A172 (cell line): Measurements from ENCODE around the gene POP7. TPM values are rescaled to one million over a fixed set of nuclear protein-coding genes. Genes with fewer than 3 reads are reported as not detected.
"Not testable (repeated sequence)": the region's sequence is repeated elsewhere in the genome, so short reads cannot be mapped to it uniquely, and the experiment has no call there.

Source experiments
- DNase-seq: peaks from one replicate; pipeline ENCODE4 v3.0.0-alpha.2; 2015; ENCODE audit warnings: low spot score
- total RNA-seq: library from RNA; depleted of rRNA; stranded (reverse); fragments of >200 nt; shearing (Covaris generic); gene quantifications from 2 replicates; pipeline ENCODE4 v1.2.3, GENCODE V29; 2014; rRNA removed

Gene POP7
- total RNA-seq, 1 experiment from 2014 or later: 76.9 TPM

- no peak for DNase-seq
These were observed 17.9 kb downstream of the POP7 start for GRCh38 chr7:100723732-100724275.

DNA sequence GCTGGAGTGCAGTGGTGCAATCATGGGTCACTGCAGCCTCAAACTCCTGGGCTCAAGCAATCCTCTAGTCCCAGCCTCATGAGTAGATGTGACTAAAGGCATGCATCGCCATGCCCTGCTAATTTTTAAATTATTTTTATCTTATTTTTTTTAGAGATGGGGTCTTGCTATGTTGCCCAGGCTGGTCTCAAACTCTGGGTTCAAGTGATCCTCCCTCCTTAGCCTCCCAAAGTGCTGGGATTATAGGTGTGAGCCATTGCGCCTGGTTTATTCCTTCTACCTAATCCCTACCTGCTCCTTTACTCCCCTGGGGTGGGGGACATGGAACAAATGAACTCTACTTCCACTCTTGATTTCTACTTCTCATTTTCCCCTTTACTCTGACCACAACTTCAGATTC is 18.4 kb downstream of the POP7 start:
- DNase-seq: not testable (repeated sequence)

- peak; percentile 25 for DNase-seq
These were observed 21.3 kb downstream of the POP7 start for GRCh38 chr7:100726996-100727761.

DNA sequence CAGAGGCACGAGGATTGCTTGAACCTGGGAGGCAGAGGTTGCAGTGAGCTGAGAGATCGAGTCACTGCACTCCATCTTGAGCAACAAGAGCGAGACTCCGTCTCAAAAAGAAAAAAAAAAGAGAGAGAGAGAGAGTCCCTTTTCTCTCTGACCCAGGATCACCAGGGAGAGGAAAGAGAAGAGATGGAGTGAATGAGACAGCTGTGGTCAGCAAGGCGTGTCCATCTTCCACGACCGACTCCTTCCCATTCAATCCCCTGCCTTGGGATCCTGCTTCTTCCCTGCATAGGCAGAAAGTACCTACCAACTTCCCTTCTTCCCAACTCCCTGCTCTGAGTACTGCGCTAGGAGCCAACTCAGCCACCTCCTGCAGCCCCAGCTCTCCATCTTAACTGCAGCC is 22.3 kb downstream of the POP7 start:
- DNase-seq: no peak

DNA sequence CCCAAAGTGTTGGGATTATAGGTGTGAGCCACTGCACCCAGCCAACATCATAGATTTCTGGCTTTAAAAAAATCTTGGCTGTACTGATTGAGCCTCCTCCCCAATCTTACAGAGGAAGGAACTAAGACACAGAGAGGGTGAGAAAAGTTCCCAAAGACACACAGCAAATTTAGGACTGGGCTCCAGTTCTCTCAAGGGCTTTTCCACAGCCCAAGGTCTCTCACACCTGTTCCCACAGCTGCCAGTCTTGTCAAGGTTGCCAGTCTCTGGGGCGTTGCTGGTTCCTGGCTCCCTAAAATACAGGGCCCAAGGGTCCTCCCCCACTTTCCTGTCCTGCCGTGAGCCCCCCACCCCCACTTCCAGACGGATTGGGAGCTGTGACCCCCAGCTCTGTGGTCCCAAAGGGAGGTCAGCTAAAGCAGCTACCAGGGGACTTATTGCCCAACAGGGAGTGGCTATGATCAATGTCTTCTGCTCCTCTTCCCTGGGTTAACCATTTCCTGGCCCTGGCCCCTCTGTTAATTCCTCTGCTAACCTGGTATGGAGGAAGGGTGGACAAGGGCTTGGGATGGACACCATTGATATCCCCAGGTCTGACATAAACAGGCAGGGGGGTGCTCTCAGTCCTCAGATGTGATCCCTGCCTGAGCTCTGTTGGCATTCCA is 24.3 kb downstream of the POP7 start:
- no peak for DNase-seq

GRCh38 chr7:100731937-100732636 is 26.2 kb downstream of the POP7 start:
- no peak for DNase-seq

DNA sequence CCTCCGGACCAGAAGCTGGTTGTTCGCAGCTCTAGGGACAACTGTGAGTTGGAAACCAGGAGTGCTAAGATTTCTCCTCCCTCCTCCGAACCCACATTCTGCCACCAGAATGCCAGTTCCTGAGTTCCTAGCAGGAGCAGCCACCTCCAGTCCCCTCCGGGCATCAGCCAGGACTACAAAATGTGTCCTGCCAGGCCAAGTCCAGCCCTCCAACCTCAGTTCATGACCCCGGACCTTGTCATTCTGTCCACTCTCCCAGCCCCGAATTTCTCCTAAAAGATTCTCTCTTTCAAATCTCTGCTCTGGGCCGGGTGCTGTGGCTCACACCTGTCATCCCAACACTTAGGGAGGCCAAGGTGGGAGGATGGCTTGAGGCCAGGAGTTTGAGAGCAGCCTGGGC is 29.8 kb downstream of the POP7 start:
- no peak for DNase-seq

- DNase-seq: no peak
These were observed 30.8 kb downstream of the POP7 start for GRCh38 chr7:100736671-100737070.

GRCh38 chr7:100739934-100740333 is 34.0 kb downstream of the POP7 start:
- no peak for DNase-seq

- no peak for DNase-seq
These were observed 38.7 kb downstream of the POP7 start for GRCh38 chr7:100744605-100745004.

GRCh38 chr7:100745184-100745583 is 39.3 kb downstream of the POP7 start:
- DNase-seq: no peak

- DNase-seq: no peak
These were observed 47.1 kb downstream of the POP7 start for GRCh38 chr7:100752994-100753393.

DNA sequence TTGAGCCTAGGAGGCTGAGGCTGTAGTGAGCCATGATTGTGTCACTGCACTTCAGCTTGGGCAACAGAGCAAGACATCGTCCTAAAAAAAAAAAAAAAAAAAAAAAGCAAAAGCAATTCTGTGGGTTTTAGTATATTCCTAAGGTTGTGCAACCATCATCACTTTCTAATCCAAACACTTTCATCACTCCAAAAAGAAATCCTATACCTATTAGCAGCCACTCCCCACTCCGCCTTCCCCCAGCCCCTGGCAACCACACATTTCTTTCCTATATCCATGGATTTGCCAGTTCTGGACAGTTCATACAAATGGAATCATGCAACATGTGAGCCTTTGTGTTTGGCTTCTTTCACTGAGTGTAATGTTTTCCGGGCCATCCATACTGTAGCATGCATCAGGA is 47.8 kb downstream of the POP7 start:
- no peak for DNase-seq

Other genes with a start within 250 kb of the POP7 start
- gene SPACDR, start 241.9 kb upstream of the POP7 start, total RNA-seq: 0.60 and 8.3 TPM in 2 replicates
- gene TSC22D4, start 226.9 kb upstream of the POP7 start, total RNA-seq: 26.6 and 32.6 TPM in 2 replicates
- gene NYAP1, start 222.2 kb upstream of the POP7 start, total RNA-seq: 0.07 TPM in 1 of 2 replicates, not detected in the other
- gene AGFG2, start 166.9 kb upstream of the POP7 start, total RNA-seq: 6.8 and 8.8 TPM in 2 replicates
- 0.19 and 0.55 TPM in 2 replicates for gene SAP25, start 132.2 kb upstream of the POP7 start, total RNA-seq
- 10.7 and 11.4 TPM in 2 replicates for gene LRCH4, start 120.0 kb upstream of the POP7 start, total RNA-seq
- gene FBXO24, start 119.8 kb upstream of the POP7 start, total RNA-seq: 0.48 TPM in 1 of 2 replicates, not detected in the other
- 18.0 and 38.9 TPM in 2 replicates for gene PCOLCE, start 103.8 kb upstream of the POP7 start, total RNA-seq
- 6.9 and 19.3 TPM in 2 replicates for gene MOSPD3, start 93.6 kb upstream of the POP7 start, total RNA-seq
- not detected in 2 replicates for gene TFR2, start 64.6 kb upstream of the POP7 start, total RNA-seq
- gene ACTL6B, start 49.7 kb upstream of the POP7 start, total RNA-seq: not detected in 2 replicates
- 94.3 and 104 TPM in 2 replicates for gene GNB2, start 32.4 kb upstream of the POP7 start, total RNA-seq
- gene GIGYF1, start 11.9 kb upstream of the POP7 start, total RNA-seq: 12.5 and 16.6 TPM in 2 replicates
- gene EPO, start 14.3 kb downstream of the POP7 start, total RNA-seq: not detected in 2 replicates
- not detected in 2 replicates for gene ZAN, start 27.5 kb downstream of the POP7 start, total RNA-seq
- 46.0 and 65.3 TPM in 2 replicates for gene EPHB4, start 121.4 kb downstream of the POP7 start, total RNA-seq
- 9.6 and 12.4 TPM in 2 replicates for gene SLC12A9, start 146.6 kb downstream of the POP7 start, total RNA-seq
- gene TRIP6, start 161.3 kb downstream of the POP7 start, total RNA-seq: 157 and 180 TPM in 2 replicates
- 78.3 and 86.7 TPM in 2 replicates for gene SRRT, start 169.0 kb downstream of the POP7 start, total RNA-seq
- 1.8 and 3.3 TPM in 2 replicates for gene UFSP1, start 183.6 kb downstream of the POP7 start, total RNA-seq
- 1.5 and 2.8 TPM in 2 replicates for gene ACHE, start 189.8 kb downstream of the POP7 start, total RNA-seq
- gene MUC3A, start 243.4 kb downstream of the POP7 start, total RNA-seq: not detected in 2 replicates